ENCODE measurements around the gene NPHP3.
"Not testable (repeated sequence)": the region's sequence is repeated elsewhere in the genome, so short reads cannot be mapped to it uniquely, and the experiment has no call there.

Gene NPHP3, protein sequence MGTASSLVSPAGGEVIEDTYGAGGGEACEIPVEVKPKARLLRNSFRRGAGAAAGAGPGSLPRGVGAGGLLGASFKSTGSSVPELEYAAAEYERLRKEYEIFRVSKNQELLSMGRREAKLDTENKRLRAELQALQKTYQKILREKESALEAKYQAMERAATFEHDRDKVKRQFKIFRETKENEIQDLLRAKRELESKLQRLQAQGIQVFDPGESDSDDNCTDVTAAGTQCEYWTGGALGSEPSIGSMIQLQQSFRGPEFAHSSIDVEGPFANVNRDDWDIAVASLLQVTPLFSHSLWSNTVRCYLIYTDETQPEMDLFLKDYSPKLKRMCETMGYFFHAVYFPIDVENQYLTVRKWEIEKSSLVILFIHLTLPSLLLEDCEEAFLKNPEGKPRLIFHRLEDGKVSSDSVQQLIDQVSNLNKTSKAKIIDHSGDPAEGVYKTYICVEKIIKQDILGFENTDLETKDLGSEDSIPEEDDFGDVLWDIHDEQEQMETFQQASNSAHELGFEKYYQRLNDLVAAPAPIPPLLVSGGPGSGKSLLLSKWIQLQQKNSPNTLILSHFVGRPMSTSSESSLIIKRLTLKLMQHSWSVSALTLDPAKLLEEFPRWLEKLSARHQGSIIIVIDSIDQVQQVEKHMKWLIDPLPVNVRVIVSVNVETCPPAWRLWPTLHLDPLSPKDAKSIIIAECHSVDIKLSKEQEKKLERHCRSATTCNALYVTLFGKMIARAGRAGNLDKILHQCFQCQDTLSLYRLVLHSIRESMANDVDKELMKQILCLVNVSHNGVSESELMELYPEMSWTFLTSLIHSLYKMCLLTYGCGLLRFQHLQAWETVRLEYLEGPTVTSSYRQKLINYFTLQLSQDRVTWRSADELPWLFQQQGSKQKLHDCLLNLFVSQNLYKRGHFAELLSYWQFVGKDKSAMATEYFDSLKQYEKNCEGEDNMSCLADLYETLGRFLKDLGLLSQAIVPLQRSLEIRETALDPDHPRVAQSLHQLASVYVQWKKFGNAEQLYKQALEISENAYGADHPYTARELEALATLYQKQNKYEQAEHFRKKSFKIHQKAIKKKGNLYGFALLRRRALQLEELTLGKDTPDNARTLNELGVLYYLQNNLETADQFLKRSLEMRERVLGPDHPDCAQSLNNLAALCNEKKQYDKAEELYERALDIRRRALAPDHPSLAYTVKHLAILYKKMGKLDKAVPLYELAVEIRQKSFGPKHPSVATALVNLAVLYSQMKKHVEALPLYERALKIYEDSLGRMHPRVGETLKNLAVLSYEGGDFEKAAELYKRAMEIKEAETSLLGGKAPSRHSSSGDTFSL (N-terminal part only)

DNA sequence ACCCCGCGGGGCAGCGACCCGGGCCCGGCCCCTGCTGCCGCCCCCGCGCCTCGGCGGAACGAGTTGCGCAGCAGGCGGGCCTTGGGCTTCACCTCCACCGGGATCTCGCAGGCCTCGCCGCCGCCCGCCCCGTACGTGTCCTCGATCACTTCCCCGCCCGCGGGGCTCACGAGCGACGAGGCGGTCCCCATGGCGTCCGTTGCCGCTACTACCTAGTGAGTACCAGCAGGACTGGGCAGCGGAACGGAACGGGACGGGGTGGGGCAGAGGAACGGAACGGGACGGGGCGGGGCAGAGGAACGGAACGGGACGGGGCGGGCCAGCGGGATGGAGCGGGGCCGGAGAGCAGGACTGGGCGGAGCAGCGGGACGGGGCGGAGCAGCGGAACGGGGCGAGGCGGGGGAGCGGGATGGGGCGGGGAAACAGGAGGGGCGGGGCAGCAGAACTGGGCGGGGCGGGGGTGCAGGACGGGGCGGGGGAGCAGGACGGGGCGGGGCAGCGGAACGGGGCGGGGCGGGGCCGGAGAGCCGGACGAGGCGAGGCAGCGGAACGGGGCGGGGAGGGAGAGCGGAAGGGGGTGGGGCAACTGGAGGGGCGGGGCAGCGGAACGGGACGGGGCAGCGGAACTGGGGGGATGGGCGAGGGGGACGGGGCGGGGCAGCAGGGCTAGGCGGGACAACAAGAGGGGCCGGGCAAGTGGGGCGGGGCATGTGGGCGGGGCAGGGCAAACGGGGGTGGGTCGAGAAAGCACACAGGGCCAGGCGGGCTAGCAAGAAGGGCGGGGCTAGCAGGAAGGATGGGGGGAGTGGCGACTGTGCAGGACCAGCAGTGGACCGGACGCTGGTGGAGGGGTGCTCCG lies at the start of gene NPHP3:
TSS of gene NPHP3 (minus strand) at position 245 of the 859 bp plus-strand sequence. CDS start at position 191, 54 bp downstream.
- peak; percentile 96 for DNase-seq (ENCODE audit: low read depth, low spot score)

DNA sequence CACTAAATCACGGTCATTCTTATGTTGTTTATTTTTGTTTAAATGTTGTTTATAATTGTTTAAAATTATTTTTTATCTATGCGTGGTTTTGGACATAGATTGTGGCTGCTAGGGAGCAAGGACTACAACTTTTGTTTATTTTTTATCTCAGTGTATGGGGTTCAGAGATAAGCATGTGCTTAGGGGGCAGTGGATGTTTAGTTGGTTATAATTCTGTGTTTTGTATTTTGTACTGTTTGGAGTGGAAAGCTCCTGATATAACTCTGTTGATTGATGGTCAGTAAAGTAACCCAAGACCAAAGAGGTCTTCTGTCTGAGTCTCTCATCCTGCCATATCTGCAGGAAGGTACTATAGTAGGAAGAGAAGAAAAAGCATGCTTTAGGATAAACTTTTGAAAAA lies 36.5 kb upstream of the NPHP3 start:
- no peak for DNase-seq (ENCODE audit: low read depth, low spot score)

DNA sequence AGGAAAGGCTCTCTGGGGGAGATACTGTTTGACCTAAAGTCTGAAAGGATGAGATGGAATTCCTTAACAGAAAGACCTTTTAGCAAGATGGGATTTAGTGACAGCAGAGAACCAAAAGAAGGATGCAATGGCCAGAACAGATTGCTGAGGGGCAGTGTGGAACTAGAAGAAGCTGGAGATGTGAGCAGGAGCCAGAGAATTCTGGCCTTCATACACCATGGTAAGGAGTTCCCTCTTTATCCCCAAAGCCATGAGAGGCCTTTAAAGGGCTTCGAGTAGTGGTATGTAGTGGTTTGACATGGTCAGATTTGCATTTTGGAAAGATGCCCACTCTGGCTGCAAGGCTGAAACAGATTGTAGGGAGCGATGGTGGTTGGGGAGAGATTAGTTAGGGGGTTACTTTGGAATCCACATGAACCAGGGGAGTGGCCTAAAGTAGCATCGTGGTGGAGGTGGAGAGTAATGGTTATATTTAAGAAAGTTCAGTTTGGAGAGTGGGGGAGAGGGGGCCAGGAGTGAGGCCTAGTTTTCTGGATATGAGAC lies 34.0 kb upstream of the NPHP3 start:
- DNase-seq (ENCODE audit: low read depth, low spot score): no peak

DNA sequence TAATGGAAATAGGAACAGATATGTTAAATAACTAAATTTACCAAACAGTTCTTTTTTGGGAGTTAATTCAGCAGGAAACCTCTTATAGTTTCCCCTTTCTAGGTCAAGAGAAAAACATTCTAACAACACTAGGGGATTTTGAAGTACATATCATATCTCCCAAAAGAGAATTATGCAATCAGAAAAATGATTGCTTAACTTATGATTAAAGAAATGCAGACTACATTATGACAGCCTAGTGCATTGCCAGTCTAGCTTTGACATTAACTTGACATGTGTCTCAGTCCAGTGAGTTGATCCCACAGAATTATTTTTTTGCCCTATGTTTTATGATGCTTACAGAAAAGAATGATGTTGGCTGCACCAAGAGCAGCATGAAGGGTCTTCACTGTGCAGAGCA lies 31.7 kb upstream of the NPHP3 start:
- DNase-seq (ENCODE audit: low read depth, low spot score): no peak

DNA sequence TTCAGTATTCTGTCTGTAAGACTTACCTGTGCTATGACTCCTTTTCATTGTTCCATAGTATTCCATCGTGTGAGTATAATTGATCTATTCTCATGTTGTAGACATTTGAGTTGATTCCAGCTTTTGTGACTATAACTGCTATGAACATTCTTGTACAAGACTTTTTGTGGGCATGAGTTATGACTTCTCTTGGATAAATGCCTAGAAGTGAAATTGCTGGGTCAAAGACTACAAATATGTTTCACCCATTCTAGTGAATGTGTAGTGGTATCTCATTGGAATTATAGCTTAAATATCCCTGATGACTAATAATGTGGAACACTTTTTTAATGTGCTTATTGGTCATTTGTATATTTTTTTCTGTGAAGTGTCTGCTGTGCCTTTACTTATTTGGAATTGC lies 27.6 kb upstream of the NPHP3 start:
- DNase-seq (ENCODE audit: low read depth, low spot score): no peak

DNA sequence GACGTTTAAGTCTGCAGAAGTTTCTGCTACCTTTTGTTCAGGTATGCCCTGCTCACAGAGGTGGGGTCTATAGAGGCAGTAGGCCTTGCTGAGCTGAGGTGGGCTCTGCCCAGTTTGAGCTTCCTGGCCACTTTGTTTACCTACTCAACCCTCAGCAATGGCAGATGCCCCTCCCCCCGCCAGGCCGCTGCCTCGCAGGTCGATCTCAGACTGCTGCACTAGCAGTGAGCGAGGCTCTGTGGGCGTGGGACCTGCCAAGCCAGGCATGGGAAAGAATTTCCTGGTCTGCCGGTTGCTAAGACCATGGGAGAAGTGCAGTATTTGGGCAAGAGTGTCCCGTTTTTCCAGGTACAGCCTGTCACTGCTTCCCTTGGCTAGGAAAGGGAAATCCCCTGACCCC lies 24.5 kb upstream of the NPHP3 start:
- DNase-seq (ENCODE audit: low read depth, low spot score): not testable (repeated sequence)

DNA sequence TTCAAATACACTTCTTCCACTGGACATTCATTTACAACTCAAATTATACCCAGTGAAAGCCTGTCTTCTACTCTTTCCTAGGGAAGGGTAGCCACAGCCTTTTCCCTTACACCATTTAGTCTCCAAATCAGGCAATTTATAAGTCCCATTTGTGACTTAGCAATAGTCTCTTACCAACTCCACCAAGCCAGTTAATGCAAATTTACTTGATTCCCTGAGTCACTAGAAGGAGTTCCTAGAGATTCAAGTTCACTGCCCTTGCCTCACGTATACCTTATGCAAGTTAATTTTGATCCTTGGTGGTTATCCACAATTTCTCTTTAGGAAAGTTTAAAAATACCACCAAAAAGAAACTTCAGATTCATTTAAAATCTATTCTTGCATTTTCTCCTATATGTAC lies 16.1 kb upstream of the NPHP3 start:
- DNase-seq (ENCODE audit: low read depth, low spot score): no peak

DNA sequence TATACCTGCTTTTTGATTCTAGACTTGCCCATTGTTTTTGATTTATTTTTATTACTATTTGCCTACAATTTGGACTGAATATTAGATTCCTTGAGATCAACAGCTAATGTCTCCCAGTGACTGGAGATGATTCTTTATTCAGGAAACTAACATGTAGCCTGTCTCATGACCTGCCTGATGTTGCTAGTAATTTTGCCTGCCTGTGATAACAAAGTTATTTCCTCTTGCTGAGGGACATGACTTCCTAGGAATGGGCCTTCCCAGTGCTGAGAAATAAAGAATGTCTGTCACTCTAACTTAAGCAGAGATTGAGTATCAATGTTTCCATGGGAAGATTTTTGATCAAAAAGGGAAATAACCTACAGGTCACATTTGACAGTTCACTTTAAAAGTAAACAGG lies 13.4 kb upstream of the NPHP3 start:
- DNase-seq (ENCODE audit: low read depth, low spot score): no peak

DNA sequence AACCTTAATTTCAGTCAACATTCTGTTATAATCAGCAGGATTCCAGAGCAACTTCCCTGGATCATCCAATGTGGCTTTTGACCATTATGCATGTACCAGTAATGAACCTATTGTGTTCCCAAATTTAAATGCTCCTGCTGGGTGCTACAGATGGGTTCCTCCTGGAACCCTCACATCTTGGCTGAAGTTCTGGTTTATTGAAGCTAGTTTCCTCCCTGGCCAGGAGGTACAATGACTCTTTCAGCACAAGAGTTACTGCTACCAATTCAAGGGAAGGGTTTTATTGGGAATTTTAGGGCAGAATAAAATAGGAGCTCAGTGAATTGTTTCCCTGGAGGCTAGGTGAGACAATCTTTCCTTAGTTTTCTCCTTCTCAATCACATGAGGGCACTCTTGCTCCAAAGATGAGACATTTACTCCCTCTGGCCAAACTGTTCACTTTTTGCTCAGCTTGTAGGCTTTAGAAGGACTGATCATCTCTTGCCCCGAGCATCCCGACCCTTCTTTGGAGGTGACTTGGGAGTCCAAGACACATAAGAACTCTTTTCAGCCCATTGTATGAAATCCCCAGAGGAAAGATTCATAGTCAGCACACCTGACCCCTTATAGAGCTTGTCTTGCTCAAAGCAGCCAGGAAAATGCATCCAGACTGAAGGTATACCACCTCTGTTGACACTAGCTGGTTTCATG lies 8.8 kb upstream of the NPHP3 start:
- no peak for DNase-seq (ENCODE audit: low read depth, low spot score)

DNA sequence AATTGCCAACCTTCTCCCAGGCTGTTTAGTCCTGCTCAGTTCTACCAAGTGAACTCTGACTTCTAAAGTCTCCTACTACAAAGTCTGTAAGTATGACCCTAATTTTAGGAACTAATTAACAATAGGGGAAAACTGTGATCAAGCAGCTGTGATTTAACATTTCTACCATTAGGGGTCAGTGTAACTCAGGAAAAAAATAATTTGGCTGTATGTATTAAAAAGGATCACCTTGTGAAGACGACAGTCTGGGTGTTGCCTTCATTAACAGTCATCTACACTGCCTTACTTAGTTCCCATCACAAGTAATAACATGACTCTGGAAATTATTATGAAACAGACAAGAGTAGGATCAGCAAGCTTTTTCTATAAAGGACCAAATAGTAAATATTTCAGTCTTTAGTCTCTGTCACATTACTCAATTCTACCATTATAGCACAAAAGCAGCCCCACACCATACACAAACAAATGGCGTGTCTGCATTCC lies 4.2 kb upstream of the NPHP3 start:
- no peak for DNase-seq (ENCODE audit: low read depth, low spot score)

DNA sequence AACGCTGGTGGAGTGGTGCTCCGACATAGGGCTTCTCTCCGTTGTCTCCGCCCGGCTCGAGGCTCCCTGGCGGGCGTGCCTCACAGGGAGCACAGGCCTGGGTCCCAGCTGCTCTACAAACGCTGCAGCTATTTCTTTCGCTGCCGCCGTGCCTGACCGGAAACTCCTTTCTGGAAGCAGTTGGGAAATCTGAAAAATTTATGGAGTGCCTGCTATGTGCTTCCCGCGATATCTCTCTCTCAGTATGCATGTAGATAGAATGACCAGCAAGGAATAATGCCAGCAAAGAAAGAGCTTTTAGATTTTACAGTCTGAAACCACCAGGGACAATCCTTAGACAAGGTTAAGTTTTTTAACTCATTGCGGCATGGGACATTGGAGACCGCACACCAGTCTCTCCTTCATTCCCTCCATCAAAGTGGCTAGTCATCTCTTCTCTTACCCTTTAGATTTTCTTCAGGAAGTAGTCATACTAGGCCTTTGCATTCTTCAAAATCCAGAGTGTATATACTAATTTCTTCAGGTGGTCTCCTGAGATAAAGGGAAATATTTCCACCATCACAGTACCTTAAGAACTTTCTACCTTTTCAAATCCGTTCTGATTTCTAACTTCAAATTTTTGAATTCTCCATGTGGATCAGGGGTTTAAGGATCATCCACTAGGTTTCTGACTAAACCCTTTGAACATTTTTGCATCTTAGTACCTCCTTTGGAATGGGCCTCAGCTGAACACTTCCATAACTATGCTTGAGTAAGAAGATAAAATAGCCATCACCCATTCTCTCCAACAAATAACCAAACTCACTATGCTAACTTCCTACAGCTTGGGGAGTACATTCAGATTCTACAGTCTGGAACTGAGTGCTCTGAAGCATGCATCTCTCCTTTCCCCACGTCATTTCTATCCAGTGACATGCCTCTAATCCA lies 1.1 kb upstream of the NPHP3 start:
- DNase-seq (ENCODE audit: low read depth, low spot score): no peak

DNA sequence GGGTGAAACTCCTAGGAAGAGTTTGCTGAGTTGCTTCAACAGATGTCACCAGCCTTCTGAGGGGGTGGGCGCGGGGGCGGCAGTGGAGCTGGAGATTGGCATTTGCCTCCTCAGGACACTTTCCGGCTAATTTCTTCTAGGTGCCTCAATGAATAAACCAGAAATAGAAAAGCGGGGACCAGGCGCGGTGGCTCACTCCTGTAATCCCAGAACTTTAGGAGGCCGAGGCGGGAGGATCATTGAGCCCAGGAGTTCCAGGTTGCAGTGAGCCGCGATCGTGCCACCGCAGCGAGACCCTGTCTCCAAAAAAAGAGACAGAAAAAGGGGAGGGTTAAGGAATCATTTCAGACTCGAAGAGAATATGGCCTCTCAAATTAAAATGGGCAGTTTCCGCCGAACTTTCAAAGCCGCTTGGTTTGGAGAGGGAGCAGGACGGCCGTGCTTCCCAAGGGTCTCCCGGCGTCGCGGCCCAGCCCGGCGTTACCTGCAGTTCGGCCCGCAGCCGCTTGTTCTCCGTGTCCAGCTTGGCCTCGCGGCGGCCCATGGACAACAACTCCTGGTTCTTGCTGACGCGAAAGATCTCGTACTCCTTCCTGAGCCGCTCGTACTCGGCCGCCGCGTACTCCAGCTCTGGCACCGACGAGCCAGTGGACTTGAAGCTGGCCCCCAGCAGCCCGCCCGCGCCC lies 587 bp downstream of the NPHP3 start:
- no peak for DNase-seq (ENCODE audit: low read depth, low spot score)

DNA sequence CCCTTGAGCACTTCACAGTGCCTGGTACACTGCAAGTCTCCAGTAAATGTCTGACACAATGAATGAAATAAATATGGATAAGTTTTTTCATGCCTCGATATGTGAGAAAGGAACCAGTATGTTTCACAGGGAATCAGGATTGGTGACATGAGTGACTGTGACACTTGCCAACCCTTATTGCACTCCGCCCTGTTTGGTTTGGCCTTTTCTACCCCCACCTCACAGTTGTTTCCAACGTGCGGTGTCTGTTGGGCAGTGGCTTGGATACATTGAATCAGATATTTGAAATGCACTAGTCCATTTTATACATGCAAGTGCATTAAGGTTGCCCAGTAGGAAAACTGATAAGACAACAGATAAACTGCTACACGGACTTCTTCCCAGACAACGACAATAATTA lies 2.0 kb downstream of the NPHP3 start:
- DNase-seq (ENCODE audit: low read depth, low spot score): no peak

DNA sequence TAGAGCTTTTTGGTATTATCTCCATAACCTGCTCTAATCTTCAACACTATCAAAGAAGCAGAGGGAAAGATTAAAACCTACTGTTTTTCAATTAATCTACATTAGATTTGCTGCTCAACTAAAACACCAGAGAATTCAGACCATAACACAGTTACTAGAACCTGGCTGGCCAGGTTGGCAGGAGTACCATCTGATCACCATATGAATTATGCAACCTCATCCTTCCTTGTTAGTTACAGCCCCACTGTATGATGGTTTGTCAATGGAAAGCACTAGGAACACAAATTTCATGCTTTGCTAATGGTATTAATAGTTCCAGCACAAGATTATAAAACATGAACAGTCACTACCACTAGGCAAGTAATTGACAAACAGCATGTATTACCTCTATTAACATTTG lies 5.8 kb downstream of the NPHP3 start:
- DNase-seq (ENCODE audit: low read depth, low spot score): no peak

DNA sequence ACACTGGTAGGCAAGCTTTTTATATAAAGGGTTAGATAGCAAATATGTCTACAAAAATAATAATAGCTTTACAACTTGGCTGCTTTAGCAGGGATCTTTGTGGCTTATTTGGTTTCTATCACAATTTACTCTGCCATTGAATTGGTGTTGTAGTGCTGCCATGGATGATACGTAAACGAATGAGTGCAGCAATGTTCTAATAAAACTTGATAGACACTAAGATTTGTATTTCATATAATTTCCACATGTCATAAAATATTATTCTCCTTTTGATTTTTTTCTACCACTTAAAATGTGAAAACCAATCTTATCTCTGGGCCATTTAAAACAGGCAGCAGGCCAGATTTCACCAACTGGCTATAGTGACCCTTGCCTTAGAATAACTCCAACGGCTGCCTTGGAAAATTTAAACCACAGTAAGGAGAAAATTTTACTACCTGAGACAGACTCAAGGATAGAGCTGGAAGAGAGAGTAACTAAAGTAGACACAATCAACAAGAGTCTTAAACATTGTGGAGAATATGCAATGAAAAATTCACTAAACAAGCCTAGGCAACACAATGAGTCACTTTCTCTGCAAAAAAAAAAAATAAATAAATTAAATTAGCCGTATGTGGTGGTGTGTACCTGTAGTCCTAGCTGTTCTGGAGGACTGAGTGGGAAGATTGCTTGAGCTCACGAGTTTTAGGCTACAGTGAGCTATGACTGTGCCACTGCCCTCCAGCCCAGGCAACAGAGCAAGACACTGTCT lies 8.1 kb downstream of the NPHP3 start:
- no peak for DNase-seq (ENCODE audit: low read depth, low spot score)

DNA sequence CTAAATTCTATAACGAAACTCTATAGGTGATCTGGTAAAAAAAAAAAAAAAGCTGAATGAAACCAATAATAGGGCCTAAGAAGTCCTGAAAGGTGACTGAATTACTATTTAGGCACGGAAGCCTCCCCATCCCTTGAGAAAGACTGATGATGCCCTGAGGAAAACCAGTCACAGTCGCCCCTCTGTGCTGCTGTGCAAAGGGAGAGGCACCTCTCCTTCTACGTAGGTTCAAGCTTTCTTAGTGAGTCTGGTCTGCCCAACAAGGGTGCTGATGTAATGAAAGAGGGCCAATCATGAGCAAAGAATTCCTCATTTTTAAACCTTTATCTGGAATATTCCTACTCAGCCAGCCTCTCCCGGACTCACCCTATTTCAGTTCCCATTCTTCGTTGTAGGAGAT lies 11.9 kb downstream of the NPHP3 start:
- no peak for DNase-seq (ENCODE audit: low read depth, low spot score)

DNA sequence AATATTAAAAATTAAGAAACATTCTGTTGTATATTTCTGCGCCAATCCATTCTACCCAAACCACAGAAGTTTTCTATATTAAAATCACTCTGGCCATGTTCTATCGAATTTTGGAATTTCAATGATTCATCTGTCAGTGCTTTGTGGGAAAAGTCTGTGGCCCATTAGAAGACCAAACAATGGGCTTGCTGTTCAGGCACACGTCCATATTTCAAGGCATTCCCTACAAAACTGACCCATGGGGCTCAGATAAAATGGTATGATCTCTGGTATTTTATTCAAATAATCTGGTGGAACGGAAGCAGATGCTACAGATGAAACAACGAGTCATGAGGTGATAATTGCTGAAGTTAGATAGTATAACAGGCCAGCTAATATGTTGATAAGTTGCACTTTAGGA lies 12.4 kb downstream of the NPHP3 start:
- DNase-seq (ENCODE audit: low read depth, low spot score): no peak

DNA sequence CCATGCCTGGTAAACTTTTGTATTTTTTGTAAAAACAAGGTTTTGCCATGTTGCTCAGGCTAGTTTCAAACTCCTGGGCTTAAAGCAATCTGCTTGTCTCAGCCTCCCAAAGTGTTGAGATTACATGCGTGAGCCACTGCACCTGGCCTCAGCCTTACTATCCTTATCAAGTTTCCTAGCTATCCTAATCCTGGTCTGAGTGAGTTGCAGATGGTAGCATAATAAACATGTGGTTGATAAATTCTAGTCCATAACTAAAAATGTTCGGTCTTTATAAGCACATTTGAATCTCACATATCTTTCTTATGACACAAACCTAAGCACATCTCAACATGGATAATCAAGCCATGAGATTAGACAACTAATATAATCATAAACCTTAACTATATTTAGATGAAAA lies 18.5 kb downstream of the NPHP3 start:
- no peak for DNase-seq (ENCODE audit: low read depth, low spot score)

Data from activated naive CD8-positive, alpha-beta T cell treated with anti-CD3 and anti-CD28 coated beads, Interleukin-2, amount 50 U/mL, for 16 hours (primary cell).